Measurements from ENCODE around the gene FBN1.

FBN1 gene

DNA sequence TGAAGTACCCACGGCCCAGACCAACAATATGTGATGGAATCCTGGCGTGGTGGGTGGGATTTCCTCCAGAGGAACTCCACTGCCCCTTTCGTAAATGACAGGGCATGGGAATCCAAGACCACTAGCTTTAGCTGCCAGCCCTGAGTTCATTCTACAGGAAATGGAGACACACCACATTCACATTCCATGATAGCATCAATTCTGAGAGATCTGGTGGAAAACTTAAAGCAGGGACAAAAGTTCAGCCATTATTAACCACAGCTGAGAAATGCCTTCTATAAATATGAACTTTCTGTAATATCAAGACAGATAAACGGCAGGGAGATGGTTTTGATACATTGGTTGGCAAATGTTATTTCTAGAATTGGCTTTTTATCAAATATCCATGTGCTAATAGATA, 98.2 kb downstream of the FBN1 start:
- DNase-seq = no peak

DNA sequence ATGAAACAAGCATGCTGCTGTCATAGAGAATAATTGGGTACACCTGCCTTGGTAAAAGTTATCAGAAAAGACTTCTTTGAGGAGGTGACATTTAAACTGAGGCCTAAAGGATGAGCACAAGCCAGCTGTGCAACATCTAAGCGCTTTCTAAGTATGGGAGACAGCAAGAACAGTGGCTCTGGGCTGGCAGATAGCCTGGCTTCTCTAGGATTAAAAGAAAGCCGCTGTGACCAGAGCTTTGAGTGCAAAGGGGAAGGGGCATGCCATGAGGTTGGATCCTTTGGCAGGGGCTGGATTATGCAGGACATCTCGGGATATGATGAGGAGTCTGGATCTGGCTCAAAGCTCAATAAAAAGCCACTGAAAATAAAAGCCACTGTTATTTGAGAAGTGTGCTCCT, 99.2 kb downstream of the FBN1 start:
- DNase-seq = no peak

DNA sequence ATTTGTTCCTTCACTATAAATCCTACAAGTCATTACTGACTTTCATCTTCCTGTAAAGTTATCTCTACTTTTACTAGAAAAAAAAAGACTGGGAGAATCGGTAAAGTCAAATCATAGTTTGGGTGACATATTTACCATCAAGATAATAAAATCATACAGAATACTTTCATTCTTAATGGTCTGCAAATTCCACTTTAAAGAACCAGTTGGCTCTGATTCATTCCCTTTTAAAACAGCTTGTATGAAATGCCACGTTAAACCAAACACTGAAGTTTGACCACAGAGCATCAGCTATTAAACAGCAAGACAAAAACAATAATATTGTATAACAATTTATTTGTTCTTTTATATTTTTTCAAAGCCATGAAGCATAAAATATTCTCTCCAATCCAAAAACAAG, 100.7 kb downstream of the FBN1 start:
- no peak for DNase-seq

DNA sequence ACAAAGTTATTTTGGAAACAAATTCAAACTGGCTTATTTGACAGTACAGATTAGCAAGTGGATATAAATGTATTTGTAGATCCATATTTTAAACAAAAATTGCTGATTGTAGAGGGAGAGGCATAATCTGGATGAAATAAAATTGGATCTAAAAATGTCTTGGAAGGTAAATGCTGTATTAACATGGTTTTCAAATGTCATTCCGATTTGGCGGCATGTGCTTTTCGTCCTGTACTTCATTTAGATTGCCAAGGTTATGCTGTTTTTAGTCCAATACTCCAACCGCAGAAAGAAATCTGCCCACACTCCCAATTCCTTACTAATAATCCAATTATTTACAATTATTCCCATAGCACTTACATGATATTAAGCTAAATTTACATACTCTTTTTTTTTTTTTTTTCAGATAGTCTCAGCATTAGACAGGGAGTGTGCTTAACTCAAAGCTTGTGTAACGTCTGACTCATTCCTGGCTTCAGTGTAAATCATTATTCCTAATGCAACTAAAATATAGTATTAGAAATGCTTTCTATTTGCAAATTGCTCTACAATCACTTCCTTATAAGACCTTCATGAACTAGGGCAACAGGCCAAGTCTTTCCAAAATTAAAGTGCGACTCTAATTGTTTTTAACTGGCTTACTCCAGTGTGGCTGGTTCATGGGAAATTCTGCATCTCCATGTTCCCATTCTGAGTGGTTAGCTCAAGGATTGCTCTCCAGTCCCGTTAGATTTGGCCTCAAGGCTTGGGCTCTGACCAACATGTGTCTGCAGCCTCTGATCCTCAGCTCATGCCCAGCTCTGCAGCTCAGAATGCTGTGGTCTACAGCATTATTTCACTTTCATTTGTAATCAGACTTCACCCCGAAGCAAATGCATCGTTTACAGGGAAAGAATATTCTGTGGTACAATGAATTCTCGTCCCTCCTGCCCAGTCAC, 103.9 kb downstream of the FBN1 start:
- DNase-seq = no peak

DNA sequence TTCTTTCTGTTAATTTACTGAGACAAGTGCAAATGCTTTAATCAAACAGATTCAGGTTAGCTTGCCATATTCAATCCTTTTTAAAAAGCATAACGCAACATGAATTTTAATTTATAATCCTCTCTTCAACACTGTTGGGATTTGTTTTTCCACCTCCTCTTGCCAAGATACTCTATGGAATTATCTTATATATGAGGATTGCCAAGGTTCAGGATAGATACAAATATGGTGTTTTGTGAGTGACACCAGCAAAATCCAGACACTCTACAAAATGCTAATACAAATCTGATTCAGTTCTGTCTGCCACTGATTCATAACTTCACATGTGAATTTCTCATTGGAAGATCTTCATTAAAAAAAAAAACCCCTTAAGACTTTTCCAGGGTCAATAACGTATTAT, 104.8 kb downstream of the FBN1 start:
- DNase-seq = no peak

DNA sequence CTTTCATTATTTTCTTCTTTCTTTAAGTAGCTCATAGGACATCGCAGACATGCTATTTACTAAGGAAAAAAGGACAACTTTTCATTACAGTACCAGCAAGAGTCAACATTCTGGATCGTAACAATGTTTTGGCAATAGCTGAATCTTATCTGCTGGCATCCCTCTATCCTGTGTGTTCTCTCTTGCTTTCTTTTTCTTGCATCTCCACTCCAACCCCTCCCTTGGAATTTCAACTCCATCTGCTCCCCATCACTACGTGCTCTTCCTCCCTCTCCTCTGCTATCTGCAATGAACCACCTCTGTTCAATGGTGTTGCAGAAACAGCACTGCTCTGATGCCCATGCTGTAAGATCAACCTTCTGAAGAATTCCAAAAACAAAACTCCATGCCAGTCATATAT, 106.6 kb downstream of the FBN1 start:
- DNase-seq = no peak

DNA sequence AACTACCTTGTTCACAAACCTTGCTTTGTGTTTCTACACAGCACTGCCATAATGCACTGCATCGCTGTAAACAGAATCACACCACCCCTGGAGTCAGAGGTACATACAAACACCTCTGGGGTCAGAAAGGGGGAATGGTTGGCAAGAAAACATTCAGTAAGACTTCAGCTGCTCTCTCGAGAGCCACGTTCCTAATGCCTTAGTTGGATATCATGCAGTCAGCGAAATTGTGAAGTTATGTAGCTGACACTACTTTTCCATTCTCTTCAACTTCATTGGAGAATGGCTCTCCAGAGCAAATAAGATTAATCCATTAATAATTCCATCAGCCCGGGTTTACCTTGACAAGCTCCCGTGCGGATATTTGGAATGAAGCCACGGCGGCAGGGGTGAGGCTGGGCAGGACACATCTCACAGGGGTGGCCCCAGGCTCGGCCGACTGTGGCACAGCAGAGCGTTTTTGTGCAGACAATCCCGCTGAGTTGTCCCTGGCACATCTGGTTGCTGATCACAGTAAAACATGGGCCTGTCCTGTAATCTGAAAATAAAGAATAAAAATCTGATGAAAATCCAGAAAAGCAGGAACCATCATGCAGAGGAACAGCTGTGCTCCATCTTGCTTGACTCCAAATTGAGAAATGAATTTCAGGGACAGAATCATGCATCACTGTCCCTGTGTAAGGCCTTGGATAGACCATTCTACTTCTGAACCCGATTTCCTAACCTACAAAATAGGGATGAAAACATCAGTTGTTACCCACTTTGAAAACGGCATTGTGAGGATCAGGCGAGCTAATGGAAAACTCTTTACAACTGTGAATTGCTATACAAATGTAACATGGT, 108.0 kb downstream of the FBN1 start:
- no peak for DNase-seq

DNA sequence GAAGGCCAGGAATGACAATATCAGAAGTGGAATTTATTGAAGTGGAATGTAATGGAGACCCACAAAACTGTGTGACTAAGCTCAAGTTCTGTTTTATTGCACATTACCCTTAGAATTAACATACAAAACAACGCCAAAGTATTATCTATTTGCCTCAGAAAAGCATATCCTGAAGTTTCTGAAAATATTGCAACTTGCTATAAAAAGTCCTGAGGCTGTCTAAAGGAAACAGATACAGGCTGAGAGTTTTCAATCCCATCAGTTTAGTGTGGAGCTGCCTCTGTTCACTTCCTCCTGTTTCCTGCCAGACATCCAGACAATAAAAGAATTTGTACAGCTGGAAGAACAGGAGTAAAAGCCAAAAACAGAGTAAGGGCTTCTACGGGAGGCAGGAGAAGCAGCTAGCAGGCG, 108.8 kb downstream of the FBN1 start:
- no peak for DNase-seq

DNA sequence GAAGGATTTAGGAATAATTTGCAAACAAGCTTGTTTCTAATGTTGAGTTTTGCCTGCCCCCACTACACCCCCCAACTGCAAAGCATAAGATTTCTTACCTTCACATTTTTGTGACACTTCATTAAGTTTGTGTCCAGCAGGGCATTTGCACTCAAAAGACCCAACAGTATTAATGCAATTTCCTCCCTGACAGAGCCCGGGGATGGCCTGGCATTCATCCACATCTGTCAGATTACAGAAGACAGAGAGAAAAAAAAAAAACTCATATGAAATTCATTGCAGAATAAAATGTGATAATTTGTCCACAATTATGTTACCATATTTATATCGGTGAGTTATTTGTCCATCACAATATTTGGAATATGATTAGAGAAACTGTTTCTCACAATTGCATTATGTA, 111.5 kb downstream of the FBN1 start:
- DNase-seq = no peak

DNA sequence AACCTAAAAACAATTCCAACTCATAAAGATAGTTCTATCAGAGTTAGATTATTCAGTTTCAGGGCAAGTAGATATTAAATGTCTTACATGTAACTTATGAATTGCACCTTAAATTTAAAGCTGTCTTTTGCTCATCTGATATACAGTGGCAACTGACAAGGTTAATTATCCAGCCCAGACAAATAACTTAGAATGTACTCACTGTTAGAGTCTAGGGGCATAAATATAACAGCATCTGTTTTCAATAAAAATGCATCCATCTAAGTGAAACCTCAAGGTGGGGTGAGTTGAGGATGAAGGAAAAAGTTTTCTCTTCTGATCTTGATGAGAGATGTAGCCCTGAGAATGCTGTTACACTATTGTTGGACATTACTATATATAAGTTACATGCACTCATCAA, 112.6 kb downstream of the FBN1 start:
- no peak for DNase-seq

DNA sequence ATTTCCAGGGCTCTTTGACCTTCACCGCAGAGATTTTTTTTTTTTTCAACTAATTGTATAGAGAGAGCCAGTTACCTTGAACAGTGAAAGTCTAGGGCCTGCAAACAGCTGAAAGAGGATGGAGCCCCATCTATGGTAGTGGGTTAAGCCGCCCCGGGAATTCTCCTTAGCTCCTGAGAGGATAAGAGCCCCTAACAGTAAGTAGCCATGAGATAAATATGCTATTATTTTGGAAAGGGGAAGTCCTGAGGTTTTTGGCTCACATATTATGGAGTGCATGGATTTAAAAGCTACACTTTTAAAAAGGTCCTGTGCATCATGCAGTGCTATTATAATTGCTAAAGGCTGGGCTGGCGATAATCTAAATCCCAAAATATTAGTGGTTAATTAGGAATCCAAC, 115.0 kb downstream of the FBN1 start:
- no peak for DNase-seq

DNA sequence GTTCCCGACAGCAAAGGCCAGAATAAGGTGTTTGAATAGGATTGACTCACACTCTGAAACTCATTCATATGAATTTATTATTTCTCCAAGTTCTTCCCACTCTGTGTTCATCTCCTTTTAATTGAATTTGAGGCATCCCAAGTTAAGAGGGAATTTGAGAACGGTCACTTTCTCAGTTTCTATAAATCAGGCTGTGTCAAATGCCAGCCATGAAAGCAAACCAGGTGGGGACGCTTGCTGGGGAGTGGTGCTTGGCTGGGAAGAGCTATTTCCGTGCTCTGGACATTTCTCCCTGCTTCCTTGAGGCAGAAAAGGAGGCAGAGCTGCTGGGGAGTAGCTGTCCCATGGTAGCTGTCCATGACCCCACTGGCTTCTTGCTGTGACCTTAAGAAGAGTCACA, 116.6 kb downstream of the FBN1 start:
- no peak for DNase-seq

DNA sequence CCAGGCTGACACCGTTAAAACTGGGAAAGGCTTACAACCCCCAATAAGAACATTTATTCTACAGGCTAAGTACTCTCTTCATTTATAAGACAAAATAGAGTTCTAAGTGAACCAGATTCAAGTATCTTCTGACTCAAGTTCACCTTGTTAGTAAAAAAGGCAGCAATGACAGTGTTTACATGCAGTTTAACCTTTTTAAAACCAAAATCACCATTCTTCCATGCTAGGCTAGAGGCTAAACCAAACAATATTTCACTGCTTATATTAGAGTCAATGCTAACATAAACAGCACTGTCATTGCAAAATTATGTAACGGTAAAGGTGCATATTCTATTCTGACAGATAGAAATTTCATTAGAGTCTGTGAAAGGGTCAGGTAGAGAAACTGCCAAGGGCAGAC, 118.0 kb downstream of the FBN1 start:
- DNase-seq = no peak

DNA sequence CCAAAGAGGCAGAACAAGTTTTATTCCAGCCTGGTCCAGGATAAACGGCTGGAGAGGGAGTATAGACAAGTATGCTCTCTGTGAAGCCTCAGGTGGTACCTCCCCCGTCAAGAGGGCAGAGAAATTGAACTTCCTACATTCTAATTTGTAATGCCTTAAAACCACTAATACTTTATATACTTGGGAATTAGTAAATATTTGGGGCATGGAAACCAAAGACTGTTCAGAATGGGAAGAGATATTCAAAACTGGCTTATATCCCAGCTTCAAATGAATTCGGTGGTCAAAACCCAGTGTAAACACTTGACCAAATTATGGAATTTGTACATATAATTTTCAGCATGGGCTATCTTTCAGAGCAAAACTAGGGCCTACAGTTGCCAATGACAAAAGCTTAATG, 122.6 kb downstream of the FBN1 start:
- DNase-seq = no peak

DNA sequence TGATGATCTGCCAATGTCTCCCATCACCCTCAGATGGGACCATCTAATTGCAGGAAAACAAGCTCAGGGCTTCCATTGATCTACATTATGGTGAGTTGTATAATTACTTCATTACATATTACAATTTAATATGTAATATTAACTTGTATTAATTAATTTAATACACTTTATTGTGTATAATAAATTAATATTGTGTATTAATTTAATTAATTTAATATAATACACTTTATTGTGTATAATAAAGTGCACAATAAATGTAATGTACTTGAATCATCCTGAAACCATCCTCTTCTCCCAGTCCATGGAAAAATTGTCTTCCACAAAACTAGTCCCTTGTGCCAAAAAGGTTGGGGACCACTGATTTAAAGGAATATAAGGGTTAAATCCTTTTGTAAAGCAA, 123.4 kb downstream of the FBN1 start:
- no peak for DNase-seq

DNA sequence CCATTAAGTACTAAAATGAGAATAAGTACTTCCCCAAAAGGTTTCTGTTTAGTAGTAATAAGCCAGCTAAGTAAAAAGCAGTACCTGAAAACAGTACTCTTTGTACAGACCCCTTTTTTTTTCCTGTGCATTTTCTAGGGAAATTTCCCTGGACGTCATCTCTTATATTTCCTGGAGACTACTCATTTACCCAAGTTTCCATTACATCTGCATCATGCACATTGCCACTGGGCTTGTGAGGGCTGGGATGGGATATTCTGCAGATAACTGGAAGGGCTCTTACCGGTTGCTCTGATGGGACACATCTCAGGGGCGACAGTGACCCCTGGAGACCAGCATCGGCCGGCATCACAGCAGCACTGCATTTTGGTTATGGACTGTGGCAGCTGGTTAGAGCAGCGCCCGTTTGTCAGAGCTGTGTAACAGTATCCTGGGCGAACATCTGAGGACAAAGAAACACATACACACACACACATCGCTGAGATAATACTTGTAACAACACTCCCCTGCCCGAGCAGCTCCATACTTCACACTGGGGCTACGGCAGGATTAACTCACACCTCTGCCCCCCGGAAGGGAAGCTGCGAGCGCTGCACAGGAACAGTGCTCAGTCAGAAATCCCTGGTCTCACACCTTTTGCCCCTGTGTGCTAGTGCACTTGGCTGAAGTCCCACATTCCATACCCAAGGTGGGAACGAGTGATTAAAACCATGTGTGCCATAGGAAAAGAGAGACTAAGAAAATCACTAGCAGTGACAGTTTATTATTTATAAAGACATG, 124.9 kb downstream of the FBN1 start:
- DNase-seq = no peak

DNA sequence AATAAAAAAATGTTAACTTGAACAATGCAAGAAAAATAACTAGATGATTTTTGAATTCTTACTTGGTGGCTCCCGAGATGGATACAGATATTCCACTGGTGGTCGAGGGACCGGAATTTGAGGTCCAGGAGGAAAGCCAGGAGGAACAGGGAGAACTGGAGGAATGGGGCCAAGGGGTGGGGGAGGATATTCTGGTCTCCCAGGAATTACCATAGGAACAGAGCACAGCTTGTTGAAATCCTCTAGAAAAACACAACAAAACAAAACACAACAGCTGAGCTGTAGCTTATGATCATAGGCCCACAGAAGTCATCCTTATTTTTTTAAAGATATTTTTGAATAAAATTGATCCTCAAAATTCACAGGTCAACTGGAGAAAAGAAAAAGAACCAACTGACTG, 129.4 kb downstream of the FBN1 start:
- no peak for DNase-seq

DNA sequence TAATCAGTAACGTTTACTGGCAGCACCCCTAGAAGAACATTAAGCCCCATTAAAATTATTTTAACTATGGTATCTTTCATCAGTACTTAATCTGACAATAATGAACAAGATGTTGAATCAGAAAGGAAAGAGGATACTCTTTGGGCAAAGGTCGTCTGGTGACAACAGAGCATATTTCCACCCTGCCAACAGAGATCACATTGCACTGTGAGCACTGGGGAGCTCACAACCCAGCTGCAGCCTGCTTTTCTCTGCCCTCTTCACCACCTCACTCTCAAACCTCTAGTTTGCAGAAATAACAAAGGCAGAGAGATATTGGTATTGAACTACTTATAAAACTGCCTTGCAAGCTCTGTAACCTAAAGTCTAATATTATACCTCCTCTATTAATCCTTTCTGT, 130.0 kb downstream of the FBN1 start:
- no peak for DNase-seq

DNA sequence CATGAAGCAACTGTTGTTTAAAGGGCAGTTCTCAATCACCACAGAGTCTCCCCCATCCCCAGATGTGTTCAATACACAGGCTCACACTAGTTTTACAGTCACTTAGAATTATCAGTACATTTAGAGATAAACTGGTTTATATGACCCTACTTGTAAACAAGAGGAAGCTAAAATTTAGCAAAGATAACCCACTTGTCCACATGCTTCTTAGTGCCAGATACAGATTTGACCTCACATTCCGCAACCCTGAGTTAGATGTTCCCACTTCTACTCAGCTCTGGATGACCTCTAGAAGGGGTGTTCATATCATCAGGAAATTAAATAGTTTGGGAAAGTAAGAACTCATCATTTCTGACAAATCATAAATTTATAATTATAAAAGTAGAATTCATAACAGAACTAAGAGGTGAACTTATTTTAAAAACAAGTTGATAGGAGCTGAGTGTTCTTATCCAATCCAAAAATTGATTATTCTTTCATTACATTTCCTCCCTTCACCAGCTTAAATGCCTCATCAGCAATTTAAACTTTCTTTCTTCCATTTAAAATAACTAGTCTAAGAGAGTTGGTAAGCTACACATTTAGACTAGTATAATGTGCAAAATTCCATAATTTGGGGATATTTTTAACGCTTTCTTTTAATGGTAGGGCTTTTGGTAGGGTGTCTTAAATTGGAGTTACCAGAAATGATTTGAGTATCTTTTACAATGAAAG, 131.2 kb downstream of the FBN1 start:
- DNase-seq = no peak

DNA sequence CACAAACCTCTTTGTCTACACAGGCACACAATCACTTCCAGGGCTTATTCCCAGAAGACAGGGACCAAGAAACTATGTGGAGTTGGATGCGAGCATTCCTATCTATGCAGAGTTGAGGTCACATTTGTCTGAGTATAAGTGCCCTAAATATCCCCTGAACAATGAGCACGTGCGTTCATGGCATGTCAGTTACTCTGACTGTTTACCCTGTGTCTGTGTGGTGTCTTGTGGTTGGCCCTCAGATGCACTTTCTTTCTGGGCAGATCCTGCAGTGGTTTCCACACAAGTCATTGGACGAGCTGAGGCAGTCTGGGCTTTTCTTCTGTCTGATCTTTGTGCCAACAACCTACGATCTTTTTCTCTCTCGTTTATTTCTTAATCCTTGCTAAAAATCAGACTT, 134.5 kb downstream of the FBN1 start:
- DNase-seq = no peak

DNA sequence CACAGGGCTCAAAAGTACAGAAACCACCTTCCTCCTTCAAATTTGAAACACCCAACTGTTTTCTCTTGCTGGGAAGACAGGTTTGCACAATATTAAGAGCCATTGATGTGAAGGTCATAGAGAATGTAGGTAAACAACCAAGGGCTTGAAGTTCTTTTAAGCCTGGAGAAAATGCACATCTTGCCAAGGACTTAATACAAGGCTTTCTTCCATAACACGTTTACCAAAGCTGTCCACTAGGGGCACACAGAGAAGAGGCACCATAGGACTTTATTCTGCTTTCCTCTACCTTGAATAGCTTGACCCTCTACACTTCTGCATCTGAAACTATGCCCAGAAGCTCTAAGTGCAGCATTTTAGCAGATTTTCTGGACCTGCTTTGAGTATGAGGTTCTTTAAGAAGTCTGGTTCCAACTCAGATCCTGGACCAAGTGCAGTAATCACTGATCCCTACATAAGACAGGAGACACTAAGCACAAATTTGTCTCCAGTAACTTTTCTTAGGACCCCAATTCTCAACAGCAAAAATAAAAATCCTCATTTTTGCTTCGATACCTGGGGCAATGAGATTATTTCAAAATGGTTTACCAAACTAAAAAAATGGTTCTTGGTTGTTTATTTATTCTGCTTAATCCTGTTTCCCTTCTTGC, 138.0 kb downstream of the FBN1 start:
- no peak for DNase-seq

DNA sequence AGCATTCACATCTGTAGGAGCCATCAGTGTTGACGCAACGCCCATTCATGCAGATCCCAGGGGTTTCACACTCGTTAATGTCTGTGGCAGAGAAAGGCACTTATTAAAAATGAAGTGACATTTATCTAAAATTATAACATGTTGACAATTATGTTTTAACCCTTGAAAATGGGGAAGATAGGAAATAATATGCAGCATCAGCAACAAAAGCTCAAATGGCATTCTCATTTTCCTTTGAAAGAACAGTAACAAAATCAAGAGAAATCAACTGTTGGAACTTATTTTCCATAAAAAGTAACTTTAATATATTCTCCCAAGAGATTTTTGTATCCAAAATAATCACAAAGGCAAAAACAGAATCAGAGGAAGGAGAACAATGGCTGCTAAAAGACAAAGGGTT, 140.4 kb downstream of the FBN1 start:
- DNase-seq = no peak
